Activated T-cell treated with anti-CD3 and anti-CD28 coated beads, Interleukin-2, amount 50 U/mL, for 24 hours (primary cell): ENCODE measurements around the gene RBM33.

Experiments
- DNase-seq: peaks from one replicate; pipeline ENCODE4 v3.0.0-alpha.2; 2020
- H3K27ac Mint-ChIP-seq: 2 replicates; pipeline ENCODE4 v1.8.0; 2020; ENCODE audit warnings: mild to moderate bottlenecking, mixed read lengths
- H3K27me3 Mint-ChIP-seq: 2 replicates; pipeline ENCODE4 v1.8.0; 2020; ENCODE audit warnings: mixed read lengths
- H3K36me3 Mint-ChIP-seq: 2 replicates; pipeline ENCODE4 v1.8.0; 2020; ENCODE audit warnings: low read depth, mixed read lengths
- H3K4me1 Mint-ChIP-seq: 2 replicates; pipeline ENCODE4 v1.8.0; 2020; ENCODE audit warnings: low read depth, mixed read lengths
- H3K4me3 Mint-ChIP-seq: 2 replicates; pipeline ENCODE4 v1.8.0; 2020; ENCODE audit warnings: mild to moderate bottlenecking, moderate library complexity, mixed read lengths
- H3K9me3 Mint-ChIP-seq: 2 replicates; pipeline ENCODE4 v1.8.0; 2020; ENCODE audit warnings: mixed read lengths

The RBM33 gene

DNA sequence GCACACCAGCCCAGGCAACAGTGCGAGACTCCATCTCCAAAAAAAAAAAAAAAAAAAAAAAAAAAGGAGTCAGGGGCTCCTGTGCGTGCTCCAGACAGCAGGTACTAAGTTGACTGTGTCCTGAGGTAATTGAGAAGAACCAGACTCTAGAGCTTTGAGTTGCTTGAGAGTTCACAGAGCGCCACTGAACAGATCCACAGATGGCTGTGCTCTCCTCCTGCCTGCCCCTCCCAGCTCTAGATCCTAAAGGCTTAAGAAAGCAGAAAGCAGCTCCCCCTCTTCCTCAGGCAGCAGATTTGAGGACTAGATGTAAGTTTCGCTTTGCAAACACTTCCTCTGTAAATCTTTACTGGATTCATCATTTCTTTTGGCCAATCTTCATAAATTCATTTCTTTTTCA lies 129.1 kb downstream of the RBM33 start:
- Mint-ChIP-seq H3K4me3 (no peak overlapping the region), H3K27ac (peak overlapping the region; percentile 37), H3K36me3 (peaks cover 95% of the 10 kb centered on the region), H3K27me3 (no peaks in the 10 kb centered on the region), H3K9me3 (no peaks in the 10 kb centered on the region), H3K4me1 (no peaks in the 10 kb centered on the region)
- DNase-seq = no peak

GRCh38 chr7:155774947-155775346 lies 130.5 kb downstream of the RBM33 start:
- no peak for DNase-seq
- Mint-ChIP-seq H3K27me3 (no peaks in the 10 kb centered on the region), H3K4me3 (no peak overlapping the region), H3K9me3 (no peaks in the 10 kb centered on the region), H3K36me3 (peaks cover 92% of the 10 kb centered on the region), H3K27ac (no peak overlapping the region), H3K4me1 (no peaks in the 10 kb centered on the region)

DNA sequence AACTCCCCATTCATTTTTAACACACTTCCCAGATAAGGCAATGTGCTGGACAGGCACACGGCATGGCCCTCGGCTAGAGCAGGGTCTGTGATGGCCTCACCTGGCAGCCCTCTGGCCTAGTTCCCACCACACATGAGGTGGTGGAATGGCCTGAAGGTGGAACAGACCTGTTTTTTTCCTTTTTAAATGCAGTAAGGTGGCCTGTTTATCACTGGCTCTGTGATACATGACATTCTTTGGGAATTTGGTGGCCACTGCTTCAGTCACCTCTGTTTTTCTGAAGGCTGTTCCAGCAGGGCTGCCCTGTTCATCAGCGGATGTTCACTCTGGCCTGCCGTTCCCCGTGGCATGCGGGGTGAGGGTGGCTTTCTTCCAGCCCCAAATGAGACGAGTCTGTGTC lies 131.2 kb downstream of the RBM33 start:
- H3K4me1 Mint-ChIP-seq = no peaks in the 10 kb centered on the region
- H3K27me3 Mint-ChIP-seq = no peaks in the 10 kb centered on the region
- no peak overlapping the region for H3K27ac Mint-ChIP-seq
- no peak for DNase-seq
- H3K4me3 Mint-ChIP-seq = no peak overlapping the region
- H3K9me3 Mint-ChIP-seq = no peaks in the 10 kb centered on the region
- peaks cover 92% of the 10 kb centered on the region for H3K36me3 Mint-ChIP-seq

DNA sequence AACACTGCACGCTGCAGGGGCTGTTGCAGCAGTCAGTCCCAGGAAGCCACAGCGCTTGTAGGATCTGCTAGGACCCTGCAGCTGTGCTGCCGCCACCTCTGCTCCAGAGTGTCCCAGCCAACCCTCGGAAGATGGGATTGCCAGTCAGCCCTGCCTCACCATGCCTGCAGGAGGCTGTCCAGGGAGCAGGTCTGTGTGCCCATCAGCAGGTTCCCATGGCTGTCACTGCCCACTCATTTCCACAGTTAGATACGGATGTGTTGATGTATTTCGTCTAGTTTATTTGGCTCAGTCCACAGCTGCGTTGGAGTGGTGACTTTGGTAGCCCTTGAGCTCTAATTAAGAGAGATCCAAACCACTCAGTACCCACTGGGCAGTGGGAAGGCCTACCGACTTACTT lies 132.1 kb downstream of the RBM33 start:
- Mint-ChIP-seq H3K27me3 (no peaks in the 10 kb centered on the region), H3K4me1 (no peaks in the 10 kb centered on the region), H3K27ac (no peak overlapping the region), H3K4me3 (no peak overlapping the region), H3K9me3 (no peaks in the 10 kb centered on the region), H3K36me3 (peaks cover 94% of the 10 kb centered on the region)
- no peak for DNase-seq

DNA sequence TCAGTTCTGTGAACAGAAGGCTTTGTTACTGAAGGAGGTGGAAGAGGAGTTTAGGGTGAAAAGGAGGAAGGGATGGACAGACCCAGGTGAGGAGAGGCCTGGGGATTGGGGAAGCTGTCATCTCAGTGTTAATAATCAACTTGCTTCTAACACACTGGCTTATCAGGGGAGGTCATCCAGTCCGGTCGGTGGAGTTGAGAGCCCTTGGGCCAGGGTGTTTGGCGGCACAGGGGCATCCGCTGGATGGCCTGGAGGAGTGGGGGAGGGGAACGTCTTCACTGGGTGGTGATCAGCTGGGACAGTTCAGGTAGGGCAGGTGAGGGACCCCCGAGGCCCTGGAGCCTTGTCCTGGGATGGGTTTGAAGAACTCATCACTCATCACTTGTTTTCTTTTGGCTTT lies 133.9 kb downstream of the RBM33 start:
- no peak for DNase-seq
- Mint-ChIP-seq H3K27me3 (no peaks in the 10 kb centered on the region), H3K27ac (no peak overlapping the region), H3K4me3 (no peak overlapping the region), H3K9me3 (no peaks in the 10 kb centered on the region), H3K4me1 (no peaks in the 10 kb centered on the region), H3K36me3 (peaks cover 96% of the 10 kb centered on the region)

GRCh38 chr7:155780884-155781283 lies 136.4 kb downstream of the RBM33 start:
- no peaks in the 10 kb centered on the region for H3K9me3 Mint-ChIP-seq
- no peak overlapping the region for H3K4me3 Mint-ChIP-seq
- no peak for DNase-seq
- peaks cover under 1% of the 10 kb centered on the region for H3K4me1 Mint-ChIP-seq
- H3K27ac Mint-ChIP-seq = no peak overlapping the region
- peaks cover 2% of the 10 kb centered on the region for H3K27me3 Mint-ChIP-seq
- H3K36me3 Mint-ChIP-seq = peaks cover 87% of the 10 kb centered on the region

DNA sequence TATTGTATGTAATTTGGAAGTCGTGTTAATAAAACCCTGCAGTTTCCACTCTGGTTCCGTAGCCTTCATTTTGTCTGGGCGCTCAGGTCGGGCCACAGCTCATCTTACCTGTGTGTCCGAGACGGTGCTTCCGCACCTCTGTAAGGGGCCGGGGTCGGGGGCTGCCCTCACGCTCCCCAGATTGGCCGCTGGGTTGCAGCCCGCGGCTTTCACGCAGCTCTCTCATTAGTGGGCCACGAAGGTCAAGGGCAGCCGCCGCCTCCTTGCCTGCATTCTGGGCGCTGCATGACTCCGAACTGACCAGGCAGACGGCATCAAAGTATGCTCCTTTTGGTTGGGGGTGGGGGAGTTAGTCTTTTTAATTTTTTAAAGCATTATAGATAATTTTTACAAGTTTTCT lies 137.0 kb downstream of the RBM33 start:
- Mint-ChIP-seq H3K36me3 (peaks cover 82% of the 10 kb centered on the region), H3K9me3 (no peaks in the 10 kb centered on the region), H3K4me1 (peaks cover 6% of the 10 kb centered on the region), H3K27ac (peak overlapping the region; percentile 34), H3K27me3 (peaks cover 7% of the 10 kb centered on the region), H3K4me3 (no peak overlapping the region)
- no peak for DNase-seq

DNA sequence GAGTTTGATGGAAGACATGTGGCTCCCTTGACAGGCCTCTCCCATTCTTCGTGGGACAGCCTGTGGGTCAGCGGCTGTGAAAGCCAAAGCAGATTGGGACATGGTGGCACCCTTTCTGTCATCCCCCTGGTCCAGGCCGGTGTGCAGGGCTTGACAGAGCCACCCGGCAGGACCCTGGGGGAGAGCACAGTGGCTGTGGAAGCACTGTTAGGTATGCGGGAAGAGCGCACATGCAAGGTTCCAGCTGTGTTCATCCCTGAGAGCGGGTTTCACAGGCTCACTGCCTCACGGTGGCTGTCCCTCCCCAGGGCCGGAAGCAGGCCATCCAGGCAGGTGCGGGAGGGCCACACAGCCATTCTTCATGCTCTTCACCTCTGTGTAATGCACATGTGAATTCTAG lies 138.0 kb downstream of the RBM33 start:
- H3K27me3 Mint-ChIP-seq = peaks cover 7% of the 10 kb centered on the region
- no peak overlapping the region for H3K27ac Mint-ChIP-seq
- H3K36me3 Mint-ChIP-seq = peaks cover 71% of the 10 kb centered on the region
- no peaks in the 10 kb centered on the region for H3K9me3 Mint-ChIP-seq
- no peak overlapping the region for H3K4me3 Mint-ChIP-seq
- H3K4me1 Mint-ChIP-seq = peaks cover 8% of the 10 kb centered on the region
- no peak for DNase-seq

- Mint-ChIP-seq H3K27me3 (peaks cover 16% of the 10 kb centered on the region), H3K9me3 (no peaks in the 10 kb centered on the region), H3K4me1 (peaks cover 10% of the 10 kb centered on the region), H3K36me3 (peaks cover 43% of the 10 kb centered on the region), H3K4me3 (no peak overlapping the region), H3K27ac (no peak overlapping the region)
- DNase-seq = no peak
Measured at GRCh38 chr7:155785536-155785935, 141.1 kb downstream of the RBM33 start.

GRCh38 chr7:155786491-155786890 lies 142.0 kb downstream of the RBM33 start:
- H3K4me1 Mint-ChIP-seq = peaks cover 10% of the 10 kb centered on the region
- no peak overlapping the region for H3K4me3 Mint-ChIP-seq
- peaks cover 16% of the 10 kb centered on the region for H3K27me3 Mint-ChIP-seq
- peaks cover 34% of the 10 kb centered on the region for H3K36me3 Mint-ChIP-seq
- DNase-seq = no peak
- H3K27ac Mint-ChIP-seq = no peak overlapping the region
- no peaks in the 10 kb centered on the region for H3K9me3 Mint-ChIP-seq

DNA sequence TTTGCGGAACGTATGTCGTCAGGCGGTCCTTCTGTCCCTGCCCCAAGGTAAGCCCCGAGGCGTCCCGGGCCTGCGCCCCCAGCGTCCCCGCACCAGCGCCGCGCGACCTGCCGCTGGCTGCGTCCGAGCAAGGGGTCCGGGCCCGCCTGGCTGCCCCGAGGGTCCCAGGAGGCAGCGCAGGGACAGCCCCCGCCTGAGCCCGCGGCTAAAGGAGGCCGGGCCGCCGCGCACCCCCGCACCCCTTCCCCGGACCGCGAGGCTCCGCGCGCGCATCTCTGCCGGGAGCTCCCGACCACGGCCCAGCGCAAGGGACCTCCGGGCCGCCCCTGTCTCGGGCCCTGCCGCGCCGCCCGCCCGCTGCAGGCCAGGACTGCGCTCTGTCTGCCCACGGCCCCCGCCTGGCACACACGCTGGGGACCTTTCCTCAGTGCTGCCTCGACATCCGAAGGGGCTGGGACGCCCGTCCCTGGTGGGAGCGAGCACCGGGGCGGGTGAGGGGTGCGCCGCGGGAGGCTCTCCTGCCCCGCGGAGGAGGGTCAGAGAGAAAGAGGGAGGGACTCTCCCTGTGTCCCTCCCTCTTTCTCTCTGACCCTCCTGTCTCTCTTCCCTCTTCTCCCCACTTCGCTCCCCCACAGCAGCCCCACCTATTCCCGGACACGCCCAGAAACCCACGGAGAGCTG lies 142.8 kb downstream of the RBM33 start:
- Mint-ChIP-seq H3K4me1 (peaks cover 10% of the 10 kb centered on the region), H3K27ac (no peak overlapping the region), H3K36me3 (peaks cover 25% of the 10 kb centered on the region), H3K4me3 (no peak overlapping the region), H3K27me3 (peaks cover 16% of the 10 kb centered on the region), H3K9me3 (no peaks in the 10 kb centered on the region)
- DNase-seq = no peak

DNA sequence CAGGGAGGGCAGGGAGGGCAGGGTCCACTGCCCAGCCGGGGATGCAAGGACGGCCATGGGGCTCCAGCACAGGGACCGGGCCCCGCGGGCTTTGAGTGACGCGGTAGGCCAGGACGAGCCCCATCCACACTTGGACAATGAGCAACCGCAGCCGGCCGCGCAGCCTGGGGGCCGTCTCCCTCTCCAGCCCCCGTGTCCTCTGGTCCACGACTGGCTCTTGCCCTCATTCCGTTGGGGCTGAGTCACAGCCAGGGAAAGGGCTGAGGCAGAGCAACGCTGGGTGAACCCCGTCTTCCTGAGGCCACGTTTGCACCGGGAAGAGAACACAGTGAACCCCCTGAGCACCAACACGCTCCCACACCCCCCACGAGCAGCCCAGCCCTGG lies 144.1 kb downstream of the RBM33 start:
- H3K27me3 Mint-ChIP-seq = peaks cover 16% of the 10 kb centered on the region
- H3K36me3 Mint-ChIP-seq = peaks cover 12% of the 10 kb centered on the region
- no peak overlapping the region for H3K27ac Mint-ChIP-seq
- H3K9me3 Mint-ChIP-seq = no peaks in the 10 kb centered on the region
- H3K4me3 Mint-ChIP-seq = no peak overlapping the region
- no peak for DNase-seq
- peaks cover 10% of the 10 kb centered on the region for H3K4me1 Mint-ChIP-seq

- H3K4me1 Mint-ChIP-seq = peaks cover 10% of the 10 kb centered on the region
- no peaks in the 10 kb centered on the region for H3K9me3 Mint-ChIP-seq
- H3K27me3 Mint-ChIP-seq = peaks cover 16% of the 10 kb centered on the region
- no peak overlapping the region for H3K4me3 Mint-ChIP-seq
- H3K36me3 Mint-ChIP-seq = peaks cover 7% of the 10 kb centered on the region
- DNase-seq = no peak
- no peak overlapping the region for H3K27ac Mint-ChIP-seq
Measured at GRCh38 chr7:155789001-155789725, 144.7 kb downstream of the RBM33 start.

DNA sequence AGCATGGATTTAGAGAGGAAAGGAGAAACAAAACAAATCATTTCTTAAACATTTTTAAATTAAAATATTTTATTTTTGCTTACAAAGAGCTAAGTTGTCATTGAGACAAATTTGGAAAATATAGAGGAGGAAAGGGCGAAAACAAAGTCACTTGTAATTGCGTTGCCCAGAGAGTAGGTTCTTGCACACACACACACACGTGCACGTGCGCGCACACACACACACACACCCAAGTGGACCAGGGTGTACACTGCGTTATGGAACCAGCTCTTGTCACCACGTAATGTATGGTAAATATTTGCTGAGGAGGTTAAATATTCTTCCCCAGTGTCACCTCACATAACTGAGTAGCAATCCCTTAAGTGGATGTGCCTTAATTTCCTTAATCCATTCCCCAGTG lies 146.2 kb downstream of the RBM33 start:
- no peak for DNase-seq
- peaks cover 10% of the 10 kb centered on the region for H3K4me1 Mint-ChIP-seq
- H3K9me3 Mint-ChIP-seq = no peaks in the 10 kb centered on the region
- H3K27me3 Mint-ChIP-seq = peaks cover 20% of the 10 kb centered on the region
- no peak overlapping the region for H3K4me3 Mint-ChIP-seq
- no peak overlapping the region for H3K27ac Mint-ChIP-seq
- no peaks in the 10 kb centered on the region for H3K36me3 Mint-ChIP-seq

GRCh38 chr7:155791214-155791737 lies 146.8 kb downstream of the RBM33 start:
- Mint-ChIP-seq H3K4me1 (peaks cover 6% of the 10 kb centered on the region), H3K36me3 (no peaks in the 10 kb centered on the region), H3K27ac (no peak overlapping the region), H3K27me3 (peaks cover 17% of the 10 kb centered on the region), H3K4me3 (no peak overlapping the region), H3K9me3 (no peaks in the 10 kb centered on the region)
- DNase-seq = no peak
